DOHH2 (cell line): Measurements from ENCODE around the gene GPRC5D.

Experiments
- H3F3A ChIP-seq: fragments of 200-600 bp; sonication (generic), shearing (Covaris generic); 2 replicates; pipeline ENCODE4 v1.6.0; 2016; ENCODE audit warnings: antibody characterized with exemption, mild to moderate bottlenecking; ENCODE audit not compliant: control insufficient read depth, insufficient read depth
- H3K27ac ChIP-seq: fragments of 200-600 bp; sonication (generic); 2 replicates; pipeline ENCODE4 v1.5.1; 2014; ENCODE audit warnings: low read depth, mild to moderate bottlenecking, low read length, moderate library complexity
- H3K27me3 ChIP-seq: fragments of 200-600 bp; sonication (generic); 2 replicates; pipeline ENCODE4 v1.6.1; 2014; ENCODE audit warnings: mild to moderate bottlenecking, low read length, mixed read lengths; ENCODE audit not compliant: control insufficient read depth
- H3K36me3 ChIP-seq: fragments of 200-600 bp; sonication (generic); 2 replicates; pipeline ENCODE4 v1.6.1; 2014; ENCODE audit warnings: mild to moderate bottlenecking, low read length, moderate library complexity, mixed read lengths; ENCODE audit not compliant: control insufficient read depth
- H3K4me1 ChIP-seq: fragments of 200-600 bp; sonication (generic); 2 replicates; pipeline ENCODE4 v1.6.1; 2014; ENCODE audit warnings: mild to moderate bottlenecking, low read length, mixed read lengths; ENCODE audit not compliant: control insufficient read depth
- H3K4me2 ChIP-seq: fragments of 200-600 bp; sonication (generic); 2 replicates; pipeline ENCODE4 v1.6.0; 2014; ENCODE audit warnings: mild to moderate bottlenecking, low read length, moderate library complexity
- H3K4me3 ChIP-seq: fragments of 200-600 bp; sonication (generic); 2 replicates; pipeline ENCODE4 v1.5.1; 2014; ENCODE audit warnings: mild to moderate bottlenecking, low read length, mixed read lengths
- H3K79me2 ChIP-seq: fragments of 200-600 bp; sonication (generic); 2 replicates; pipeline ENCODE4 v1.6.1; 2014; ENCODE audit warnings: mild to moderate bottlenecking, low read length, mixed read lengths; ENCODE audit not compliant: control insufficient read depth
- H3K9me2 ChIP-seq: fragments of 200-600 bp; sonication (generic); replicated peaks from 2 replicates; pipeline ENCODE4 v1.6.1; 2014; ENCODE audit warnings: mild to moderate bottlenecking, low read length, mixed read lengths; ENCODE audit not compliant: control insufficient read depth
- H3K9me3 ChIP-seq: fragments of 200-600 bp; sonication (generic); 2 replicates; pipeline ENCODE4 v1.6.1; 2014; ENCODE audit warnings: antibody characterized with exemption, low read length, mixed read lengths; ENCODE audit not compliant: control insufficient read depth, insufficient read depth
- H4K20me1 ChIP-seq: fragments of 200-600 bp; sonication (generic); 2 replicates; pipeline ENCODE4 v1.6.0; 2014; ENCODE audit warnings: low read depth, mild to moderate bottlenecking, antibody characterized with exemption, low read length, moderate library complexity; ENCODE audit not compliant: control insufficient read depth, insufficient read depth
- EZH2phosphoT487 ChIP-seq: fragments of 200-600 bp; sonication (generic); IDR thresholded peaks from 2 replicates; pipeline ENCODE4 v1.6.1; 2017; ENCODE audit warnings: borderline replicate concordance, mild to moderate bottlenecking, antibody characterized with exemption, low read length, moderate library complexity, mixed read lengths
- TF ChIP-seq, protein P1 (sequence below): fragments of 200-600 bp; sonication (generic); IDR thresholded peaks from one replicate; pipeline ENCODE4 v1.5.1; 2014; ENCODE audit warnings: antibody characterized with exemption, mild to moderate bottlenecking, low read depth, low read length; ENCODE audit not compliant: poor library complexity, severe bottlenecking

The GPRC5D gene

GRCh38 chr12:12946686-12947355 is 5.1 kb downstream of the GPRC5D start:
- H4K20me1 ChIP-seq = no peaks in the 10 kb centered on the region
- H3K4me1 ChIP-seq = no peaks in the 10 kb centered on the region
- TF ChIP-seq, protein P1, sequence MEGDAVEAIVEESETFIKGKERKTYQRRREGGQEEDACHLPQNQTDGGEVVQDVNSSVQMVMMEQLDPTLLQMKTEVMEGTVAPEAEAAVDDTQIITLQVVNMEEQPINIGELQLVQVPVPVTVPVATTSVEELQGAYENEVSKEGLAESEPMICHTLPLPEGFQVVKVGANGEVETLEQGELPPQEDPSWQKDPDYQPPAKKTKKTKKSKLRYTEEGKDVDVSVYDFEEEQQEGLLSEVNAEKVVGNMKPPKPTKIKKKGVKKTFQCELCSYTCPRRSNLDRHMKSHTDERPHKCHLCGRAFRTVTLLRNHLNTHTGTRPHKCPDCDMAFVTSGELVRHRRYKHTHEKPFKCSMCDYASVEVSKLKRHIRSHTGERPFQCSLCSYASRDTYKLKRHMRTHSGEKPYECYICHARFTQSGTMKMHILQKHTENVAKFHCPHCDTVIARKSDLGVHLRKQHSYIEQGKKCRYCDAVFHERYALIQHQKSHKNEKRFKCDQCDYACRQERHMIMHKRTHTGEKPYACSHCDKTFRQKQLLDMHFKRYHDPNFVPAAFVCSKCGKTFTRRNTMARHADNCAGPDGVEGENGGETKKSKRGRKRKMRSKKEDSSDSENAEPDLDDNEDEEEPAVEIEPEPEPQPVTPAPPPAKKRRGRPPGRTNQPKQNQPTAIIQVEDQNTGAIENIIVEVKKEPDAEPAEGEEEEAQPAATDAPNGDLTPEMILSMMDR = no peak
- TF ChIP-seq EZH2phosphoT487 = no peak
- H3K27me3 ChIP-seq = no peaks in the 10 kb centered on the region; the same call in 1 of the 2 replicates
- no peak overlapping the region for H3K4me2 ChIP-seq
- H3K36me3 ChIP-seq = no peaks in the 10 kb centered on the region
- H3K9me2 ChIP-seq = no peaks in the 10 kb centered on the region
- no peak overlapping the region for H3K27ac ChIP-seq
- H3F3A ChIP-seq = no peaks in the 10 kb centered on the region
- no peak overlapping the region for H3K4me3 ChIP-seq
- H3K9me3 ChIP-seq = no peaks in the 10 kb centered on the region
- H3K79me2 ChIP-seq = no peaks in the 10 kb centered on the region

GRCh38 chr12:12945591-12945990 is 6.4 kb downstream of the GPRC5D start:
- no peaks in the 10 kb centered on the region for H3F3A ChIP-seq
- H3K9me3 ChIP-seq = no peaks in the 10 kb centered on the region
- TF ChIP-seq EZH2phosphoT487 = no peak
- TF ChIP-seq, protein P1 = no peak
- no peaks in the 10 kb centered on the region for H3K79me2 ChIP-seq
- H3K27ac ChIP-seq = no peak overlapping the region
- no peaks in the 10 kb centered on the region; the same call in 1 of the 2 replicates for H3K27me3 ChIP-seq
- no peak overlapping the region for H3K4me3 ChIP-seq
- H4K20me1 ChIP-seq = no peaks in the 10 kb centered on the region
- no peaks in the 10 kb centered on the region for H3K9me2 ChIP-seq
- no peaks in the 10 kb centered on the region for H3K36me3 ChIP-seq
- H3K4me1 ChIP-seq = no peaks in the 10 kb centered on the region
- no peak overlapping the region for H3K4me2 ChIP-seq

- H3K9me3 ChIP-seq = no peaks in the 10 kb centered on the region
- no peak overlapping the region for H3K27ac ChIP-seq
- no peaks in the 10 kb centered on the region for H3K9me2 ChIP-seq
These were observed 8.2 kb downstream of the GPRC5D start for GRCh38 chr12:12943586-12944260.

More at GRCh38 chr12:12943586-12944260, 8.2 kb downstream of the GPRC5D start:
- Histone ChIP-seq H3K4me3 (no peak overlapping the region), H4K20me1 (no peaks in the 10 kb centered on the region), H3K4me1 (no peaks in the 10 kb centered on the region), H3K36me3 (no peaks in the 10 kb centered on the region), H3K4me2 (no peak overlapping the region), H3F3A (no peaks in the 10 kb centered on the region), H3K79me2 (no peaks in the 10 kb centered on the region), H3K27me3 (no peaks in the 10 kb centered on the region; the same call in 1 of the 2 replicates)
- TF ChIP-seq EZH2phosphoT487 = no peak
- TF ChIP-seq, protein P1 = no peak
